COLO668 (cell line): ENCODE data around the gene TNFRSF8.

Source experiments
- DNase-seq: peaks from one replicate; lab custom pipeline; 2025; ENCODE audit not compliant: unreplicated experiment; lab: John Stamatoyannopoulos, UW

The TNFRSF8 gene

GRCh38 chr1:12059722-12060464 lies 3.2 kb upstream of the TNFRSF8 start:
- no peak for DNase-seq

- no peak for DNase-seq
These were observed 2.6 kb upstream of the TNFRSF8 start for GRCh38 chr1:12060500-12060899.

- no peak for DNase-seq
These were observed 1.2 kb downstream of the TNFRSF8 start for GRCh38 chr1:12064073-12064969.

GRCh38 chr1:12065872-12066271 lies 2.8 kb downstream of the TNFRSF8 start:
- DNase-seq: no peak

- DNase-seq: no peak
These were observed 5.1 kb downstream of the TNFRSF8 start for GRCh38 chr1:12067900-12068821.

GRCh38 chr1:12069623-12070244 lies 6.6 kb downstream of the TNFRSF8 start:
- no peak for DNase-seq

GRCh38 chr1:12071892-12072291 lies 8.8 kb downstream of the TNFRSF8 start:
- no peak for DNase-seq

- DNase-seq: no peak
These were observed 9.6 kb downstream of the TNFRSF8 start for GRCh38 chr1:12072741-12073140.

- DNase-seq: no peak
These were observed 10.7 kb downstream of the TNFRSF8 start for GRCh38 chr1:12073796-12074195.

- DNase-seq: no peak
These were observed 12.4 kb downstream of the TNFRSF8 start for GRCh38 chr1:12075195-12076114.

- no peak for DNase-seq
These were observed 13.4 kb downstream of the TNFRSF8 start for GRCh38 chr1:12076425-12077005.

GRCh38 chr1:12078575-12078937 lies 15.5 kb downstream of the TNFRSF8 start:
- DNase-seq: no peak

- DNase-seq: peak; percentile 28
These were observed 16.1 kb downstream of the TNFRSF8 start for GRCh38 chr1:12078938-12079861.

GRCh38 chr1:12080156-12080555 lies 17.1 kb downstream of the TNFRSF8 start:
- DNase-seq: no peak

GRCh38 chr1:12080773-12081556 lies 17.9 kb downstream of the TNFRSF8 start:
- no peak for DNase-seq

GRCh38 chr1:12081648-12082396 lies 18.7 kb downstream of the TNFRSF8 start:
- DNase-seq: no peak

GRCh38 chr1:12082988-12083387 lies 19.9 kb downstream of the TNFRSF8 start:
- DNase-seq: no peak
